HEK293 (cell line): ENCODE results near the gene SYNPR.

Experiments
- CTCF ChIA-PET: fragments of 350-600 bp; formaldehyde crosslinking; extraction: SDS; loops from one replicate; lab custom pipeline; 2021; ENCODE audit warnings: antibody characterized with exemption; lab: Yijun Ruan, JAX
- POLR2A ChIA-PET: fragments of 300-600 bp; formaldehyde crosslinking; extraction: SDS; loops from one replicate; lab custom pipeline; 2020; ENCODE audit warnings: antibody characterized with exemption, inconsistent platforms; lab: Yijun Ruan, JAX
- H3K27ac ChIP-seq: fragments of 200-500 bp; sonication (Bioruptor generic); 2 replicates; pipeline ENCODE4 v1.5.1; 2014; ENCODE audit warnings: low read depth, low read length, control low read depth, inconsistent platforms; ENCODE audit errors: extremely low read depth
- H3K36me3 ChIP-seq, 2 experiments: fragments of 200-500 bp in 1 of 2; sonication (Bioruptor generic) in 1 of 2; 1 replicate in 1 of 2; 2 replicates in 1 of 2; pipeline ENCODE4 v1.5.1; 2014 to 2017; ENCODE audit warnings: inconsistent platforms in 2 of 2, low read length in 2 of 2; ENCODE audit not compliant: control insufficient read depth in 2 of 2, insufficient read depth in 1 of 2
- H3K4me1 ChIP-seq: fragments of 200-500 bp; sonication (Bioruptor generic); 2 replicates; pipeline ENCODE4 v1.5.1; 2014; ENCODE audit warnings: mild to moderate bottlenecking, low read length, inconsistent platforms; ENCODE audit not compliant: control insufficient read depth, insufficient read depth
- H3K4me3 ChIP-seq: 2 replicates; pipeline ENCODE4 v1.5.1; 2011; ENCODE audit warnings: low read depth, mild to moderate bottlenecking, control low read depth, low read length, moderate library complexity
- H3K9me3 ChIP-seq: fragments of 200-500 bp; sonication (Bioruptor generic); 2 replicates; pipeline ENCODE4 v1.5.1; 2014; ENCODE audit warnings: low read depth, low read length, inconsistent platforms; ENCODE audit not compliant: control insufficient read depth, insufficient read depth
- GLI4 ChIP-seq: fragments of 450-650 bp; formaldehyde crosslinking; IDR thresholded peaks from 2 replicates; pipeline ENCODE4 v1.5.1; 2016; ENCODE audit warnings: missing biosample characterization, missing genetic modification characterization
- GLIS1 ChIP-seq: fragments of 450-650 bp; formaldehyde crosslinking; IDR thresholded peaks from 2 replicates; pipeline ENCODE4 v1.5.1; 2016; ENCODE audit warnings: missing biosample characterization, missing genetic modification characterization
- HOXA7 ChIP-seq: sonication (generic); formaldehyde crosslinking; IDR thresholded peaks from 2 replicates; pipeline ENCODE4 v1.8.1; 2022; ENCODE audit warnings: missing genetic modification reagents, borderline replicate concordance
- KLF10 ChIP-seq: fragments of 450-650 bp; IDR thresholded peaks from 2 replicates; pipeline ENCODE4 v1.5.1; 2018; ENCODE audit warnings: missing biosample characterization, mild to moderate bottlenecking, missing genetic modification characterization
- KLF16 ChIP-seq: fragments of 450-650 bp; formaldehyde crosslinking; IDR thresholded peaks from 2 replicates; pipeline ENCODE4 v1.5.1; 2017; ENCODE audit warnings: missing biosample characterization, missing genetic modification characterization
- KLF8 ChIP-seq: fragments of 450-650 bp; formaldehyde crosslinking; IDR thresholded peaks from 2 replicates; pipeline ENCODE4 v1.5.1; 2016; ENCODE audit warnings: missing biosample characterization, missing genetic modification characterization
- SALL2 ChIP-seq: fragments of 450-650 bp; formaldehyde crosslinking; IDR thresholded peaks from 2 replicates; pipeline ENCODE4 v1.5.0; 2017; ENCODE audit warnings: missing biosample characterization, mild to moderate bottlenecking, missing genetic modification characterization, borderline replicate concordance
- SCRT1 ChIP-seq: fragments of 450-650 bp; formaldehyde crosslinking; IDR thresholded peaks from 2 replicates; pipeline ENCODE4 v1.5.1; 2016; ENCODE audit warnings: missing biosample characterization, missing genetic modification characterization, borderline replicate concordance
- WT1 ChIP-seq: fragments of 450-650 bp; formaldehyde crosslinking; IDR thresholded peaks from 2 replicates; pipeline ENCODE4 v1.5.1; 2016; ENCODE audit warnings: missing biosample characterization, missing genetic modification characterization
- ZBTB20 ChIP-seq: fragments of 450-650 bp; formaldehyde crosslinking; IDR thresholded peaks from 2 replicates; pipeline ENCODE4 v1.5.1; 2016; ENCODE audit warnings: missing biosample characterization, missing genetic modification characterization
- ZBTB21 ChIP-seq: fragments of 450-650 bp; formaldehyde crosslinking; IDR thresholded peaks from 2 replicates; pipeline ENCODE4 v1.5.1; 2017; ENCODE audit warnings: missing biosample characterization, missing genetic modification characterization
- ZBTB7A ChIP-seq: fragments of 450-650 bp; formaldehyde crosslinking; IDR thresholded peaks from 2 replicates; pipeline ENCODE4 v1.5.1; 2016; ENCODE audit warnings: low read depth, missing biosample characterization, missing genetic modification characterization
- ZBTB8A ChIP-seq: fragments of 450-650 bp; formaldehyde crosslinking; IDR thresholded peaks from 2 replicates; pipeline ENCODE4 v1.5.1; 2016; ENCODE audit warnings: missing biosample characterization, missing genetic modification characterization
- ZFP37 ChIP-seq: fragments of 450-650 bp; formaldehyde crosslinking; IDR thresholded peaks from 2 replicates; pipeline ENCODE4 v1.5.1; 2016; ENCODE audit warnings: missing biosample characterization, missing genetic modification characterization
- ZFP41 ChIP-seq: fragments of 450-650 bp; formaldehyde crosslinking; IDR thresholded peaks from 2 replicates; pipeline ENCODE4 v1.5.1; 2016; ENCODE audit warnings: missing biosample characterization, missing genetic modification characterization, borderline replicate concordance
- ZNF132 ChIP-seq: fragments of 450-650 bp; formaldehyde crosslinking; IDR thresholded peaks from 2 replicates; pipeline ENCODE4 v1.5.1; 2017; ENCODE audit warnings: missing biosample characterization, missing genetic modification characterization, borderline replicate concordance
- ZNF169 ChIP-seq: fragments of 450-650 bp; formaldehyde crosslinking; IDR thresholded peaks from 2 replicates; pipeline ENCODE4 v1.5.1; 2016; ENCODE audit warnings: missing biosample characterization, missing genetic modification characterization
- ZNF223 ChIP-seq: fragments of 450-650 bp; formaldehyde crosslinking; IDR thresholded peaks from 2 replicates; pipeline ENCODE4 v1.5.1; 2016; ENCODE audit warnings: missing biosample characterization, missing genetic modification characterization
- ZNF37A ChIP-seq: fragments of 450-650 bp; IDR thresholded peaks from 2 replicates; pipeline ENCODE4 v1.5.1; 2018; ENCODE audit warnings: missing biosample characterization, missing genetic modification characterization
- ZNF394 ChIP-seq: fragments of 450-650 bp; formaldehyde crosslinking; IDR thresholded peaks from 2 replicates; pipeline ENCODE4 v1.5.1; 2016; ENCODE audit warnings: missing biosample characterization, missing genetic modification characterization, mild to moderate bottlenecking, moderate library complexity, borderline replicate concordance
- ZNF426 ChIP-seq: fragments of 450-650 bp; formaldehyde crosslinking; IDR thresholded peaks from 2 replicates; pipeline ENCODE4 v1.5.1; 2017; ENCODE audit warnings: missing biosample characterization, missing genetic modification characterization, mild to moderate bottlenecking, inconsistent platforms, moderate library complexity
- ZNF555 ChIP-seq: fragments of 450-650 bp; formaldehyde crosslinking; conservative IDR thresholded peaks from 2 replicates; pipeline ENCODE4 v1.5.1; 2017; ENCODE audit warnings: missing biosample characterization, mild to moderate bottlenecking, missing genetic modification characterization, inconsistent platforms
- ZNF571 ChIP-seq: fragments of 450-650 bp; formaldehyde crosslinking; IDR thresholded peaks from 2 replicates; pipeline ENCODE4 v1.5.0; 2017; ENCODE audit warnings: missing biosample characterization, missing genetic modification characterization
- ZNF629 ChIP-seq: fragments of 450-650 bp; formaldehyde crosslinking; IDR thresholded peaks from 2 replicates; pipeline ENCODE4 v1.5.1; 2017; ENCODE audit warnings: missing biosample characterization, missing genetic modification characterization
- ZNF707 ChIP-seq: fragments of 450-650 bp; formaldehyde crosslinking; IDR thresholded peaks from 2 replicates; pipeline ENCODE4 v1.5.1; 2016; ENCODE audit warnings: missing biosample characterization, missing genetic modification characterization
- ZNF791 ChIP-seq: fragments of 450-650 bp; formaldehyde crosslinking; IDR thresholded peaks from 2 replicates; pipeline ENCODE4 v1.5.1; 2016; ENCODE audit warnings: missing biosample characterization, missing genetic modification characterization
- TF ChIP-seq, protein P1 (sequence below): fragments of 450-650 bp; formaldehyde crosslinking; IDR thresholded peaks from 2 replicates; pipeline ENCODE4 v1.5.1; 2016; ENCODE audit warnings: missing biosample characterization, missing genetic modification characterization
- TF ChIP-seq, protein P2 (sequence below): fragments of 450-650 bp; formaldehyde crosslinking; IDR thresholded peaks from 2 replicates; pipeline ENCODE4 v1.5.1; 2017; ENCODE audit warnings: missing biosample characterization, missing genetic modification characterization
- TF ChIP-seq, protein P3 (sequence below): fragments of 450-650 bp; formaldehyde crosslinking; conservative IDR thresholded peaks from 2 replicates; pipeline ENCODE4 v1.5.1; 2016; ENCODE audit warnings: low read depth, missing biosample characterization, missing genetic modification characterization
- TF ChIP-seq, protein P4 (sequence below): fragments of 450-650 bp; formaldehyde crosslinking; IDR thresholded peaks from 2 replicates; pipeline ENCODE4 v1.5.1; 2017; ENCODE audit warnings: missing biosample characterization, missing genetic modification characterization

The SYNPR gene

DNA sequence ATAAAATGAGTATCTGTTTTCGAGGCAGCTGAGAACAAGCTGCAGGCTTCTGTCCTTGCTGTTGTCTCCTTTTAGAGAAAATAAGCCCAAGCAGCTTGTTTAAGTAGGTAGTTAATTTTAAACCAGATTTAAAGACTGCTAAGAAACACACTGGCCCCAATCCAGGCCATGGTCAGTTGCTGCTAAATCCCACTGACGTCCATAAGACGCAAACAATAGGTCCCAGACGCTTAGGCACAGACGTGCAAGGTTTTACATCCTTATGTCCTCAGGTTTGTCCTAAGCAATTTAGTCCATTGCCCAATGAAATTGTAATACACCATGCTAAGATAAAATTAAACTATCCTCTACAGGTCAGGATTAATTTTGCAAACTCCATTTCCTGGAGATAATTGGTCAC lies 254.4 kb downstream of the SYNPR start:
- Histone ChIP-seq H3K9me3 (no peaks in the 10 kb centered on the region), H3K27ac (no peak overlapping the region), H3K4me1 (no peaks in the 10 kb centered on the region), H3K36me3 (no peaks in the 10 kb centered on the region), H3K4me3 (no peak overlapping the region)
- no peak for TF ChIP-seq ZNF223
- no peak for TF ChIP-seq ZNF791 (tag by site-specific recombination)
- TF ChIP-seq ZNF169 (tag by site-specific recombination) = no peak
- TF ChIP-seq ZNF707 = no peak
- no peak for TF ChIP-seq GLIS1
- TF ChIP-seq SCRT1 (tag by site-specific recombination) = no peak
- TF ChIP-seq ZNF394 (tag by site-specific recombination) = no peak
- TF ChIP-seq ZNF132 = no peak
- TF ChIP-seq ZNF426 (tag by site-specific recombination) = no peak
- TF ChIP-seq GLI4 (tag by site-specific recombination) = no peak
- no peak for TF ChIP-seq HOXA7 (CRISPR knock-in tag)
- TF ChIP-seq ZNF571 (tag by site-specific recombination) = no peak
- no peak for TF ChIP-seq ZBTB21 (tag by site-specific recombination)
- TF ChIP-seq KLF16 = no peak
- TF ChIP-seq, protein P1, sequence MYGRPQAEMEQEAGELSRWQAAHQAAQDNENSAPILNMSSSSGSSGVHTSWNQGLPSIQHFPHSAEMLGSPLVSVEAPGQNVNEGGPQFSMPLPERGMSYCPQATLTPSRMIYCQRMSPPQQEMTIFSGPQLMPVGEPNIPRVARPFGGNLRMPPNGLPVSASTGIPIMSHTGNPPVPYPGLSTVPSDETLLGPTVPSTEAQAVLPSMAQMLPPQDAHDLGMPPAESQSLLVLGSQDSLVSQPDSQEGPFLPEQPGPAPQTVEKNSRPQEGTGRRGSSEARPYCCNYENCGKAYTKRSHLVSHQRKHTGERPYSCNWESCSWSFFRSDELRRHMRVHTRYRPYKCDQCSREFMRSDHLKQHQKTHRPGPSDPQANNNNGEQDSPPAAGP = no peak
- TF ChIP-seq KLF8 = no peak
- TF ChIP-seq WT1 (tag by site-specific recombination) = no peak
- no peak for TF ChIP-seq SALL2 (tag by site-specific recombination)
- ChIA-PET CTCF (interaction anchor here (0.6 kb wide), 1 partner anchor 101 kb away, joined by 4 read pairs; no protein-coding TSS in a partner anchor), POLR2A (no interaction called here)

DNA sequence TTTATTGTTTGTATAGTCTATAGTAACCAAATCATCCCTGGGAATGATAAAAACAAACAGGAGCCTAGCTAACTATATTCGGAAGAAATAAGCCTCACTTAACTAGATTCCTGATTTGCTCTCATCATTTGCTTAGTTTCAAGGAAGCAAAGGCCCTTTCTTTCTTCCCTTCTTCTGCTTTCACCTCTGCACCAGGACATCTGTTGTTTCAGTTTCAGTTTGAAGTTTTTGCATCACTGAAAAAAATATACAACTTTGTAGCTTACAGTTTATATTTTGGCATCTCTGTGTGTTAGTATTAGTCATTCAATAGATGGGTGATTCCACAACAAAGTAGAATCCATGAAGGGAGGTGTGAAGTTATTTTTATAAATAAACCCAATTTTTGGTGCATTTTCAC lies 260.8 kb downstream of the SYNPR start:
- H3K4me3 ChIP-seq = no peak overlapping the region
- no peak for TF ChIP-seq ZFP37 (tag by site-specific recombination)
- TF ChIP-seq ZBTB8A (tag by site-specific recombination) = no peak
- TF ChIP-seq KLF10 = no peak
- TF ChIP-seq ZBTB21 (tag by site-specific recombination) = no peak
- TF ChIP-seq ZFP41 = no peak
- no peak for TF ChIP-seq ZNF555 (tag by site-specific recombination)
- TF ChIP-seq, protein P2, sequence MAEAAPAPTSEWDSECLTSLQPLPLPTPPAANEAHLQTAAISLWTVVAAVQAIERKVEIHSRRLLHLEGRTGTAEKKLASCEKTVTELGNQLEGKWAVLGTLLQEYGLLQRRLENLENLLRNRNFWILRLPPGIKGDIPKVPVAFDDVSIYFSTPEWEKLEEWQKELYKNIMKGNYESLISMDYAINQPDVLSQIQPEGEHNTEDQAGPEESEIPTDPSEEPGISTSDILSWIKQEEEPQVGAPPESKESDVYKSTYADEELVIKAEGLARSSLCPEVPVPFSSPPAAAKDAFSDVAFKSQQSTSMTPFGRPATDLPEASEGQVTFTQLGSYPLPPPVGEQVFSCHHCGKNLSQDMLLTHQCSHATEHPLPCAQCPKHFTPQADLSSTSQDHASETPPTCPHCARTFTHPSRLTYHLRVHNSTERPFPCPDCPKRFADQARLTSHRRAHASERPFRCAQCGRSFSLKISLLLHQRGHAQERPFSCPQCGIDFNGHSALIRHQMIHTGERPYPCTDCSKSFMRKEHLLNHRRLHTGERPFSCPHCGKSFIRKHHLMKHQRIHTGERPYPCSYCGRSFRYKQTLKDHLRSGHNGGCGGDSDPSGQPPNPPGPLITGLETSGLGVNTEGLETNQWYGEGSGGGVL = no peak
- TF ChIP-seq ZNF629 (tag by site-specific recombination) = no peak
- TF ChIP-seq, protein P3, sequence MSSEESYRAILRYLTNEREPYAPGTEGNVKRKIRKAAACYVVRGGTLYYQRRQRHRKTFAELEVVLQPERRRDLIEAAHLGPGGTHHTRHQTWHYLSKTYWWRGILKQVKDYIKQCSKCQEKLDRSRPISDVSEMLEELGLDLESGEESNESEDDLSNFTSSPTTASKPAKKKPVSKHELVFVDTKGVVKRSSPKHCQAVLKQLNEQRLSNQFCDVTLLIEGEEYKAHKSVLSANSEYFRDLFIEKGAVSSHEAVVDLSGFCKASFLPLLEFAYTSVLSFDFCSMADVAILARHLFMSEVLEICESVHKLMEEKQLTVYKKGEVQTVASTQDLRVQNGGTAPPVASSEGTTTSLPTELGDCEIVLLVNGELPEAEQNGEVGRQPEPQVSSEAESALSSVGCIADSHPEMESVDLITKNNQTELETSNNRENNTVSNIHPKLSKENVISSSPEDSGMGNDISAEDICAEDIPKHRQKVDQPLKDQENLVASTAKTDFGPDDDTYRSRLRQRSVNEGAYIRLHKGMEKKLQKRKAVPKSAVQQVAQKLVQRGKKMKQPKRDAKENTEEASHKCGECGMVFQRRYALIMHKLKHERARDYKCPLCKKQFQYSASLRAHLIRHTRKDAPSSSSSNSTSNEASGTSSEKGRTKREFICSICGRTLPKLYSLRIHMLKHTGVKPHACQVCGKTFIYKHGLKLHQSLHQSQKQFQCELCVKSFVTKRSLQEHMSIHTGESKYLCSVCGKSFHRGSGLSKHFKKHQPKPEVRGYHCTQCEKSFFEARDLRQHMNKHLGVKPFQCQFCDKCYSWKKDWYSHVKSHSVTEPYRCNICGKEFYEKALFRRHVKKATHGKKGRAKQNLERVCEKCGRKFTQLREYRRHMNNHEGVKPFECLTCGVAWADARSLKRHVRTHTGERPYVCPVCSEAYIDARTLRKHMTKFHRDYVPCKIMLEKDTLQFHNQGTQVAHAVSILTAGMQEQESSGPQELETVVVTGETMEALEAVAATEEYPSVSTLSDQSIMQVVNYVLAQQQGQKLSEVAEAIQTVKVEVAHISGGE (tag by site-specific recombination) = no peak
- TF ChIP-seq ZNF169 (tag by site-specific recombination) = no peak
- no peak for TF ChIP-seq ZBTB20 (tag by site-specific recombination)
- TF ChIP-seq, protein P1 = no peak
- TF ChIP-seq, protein P4, sequence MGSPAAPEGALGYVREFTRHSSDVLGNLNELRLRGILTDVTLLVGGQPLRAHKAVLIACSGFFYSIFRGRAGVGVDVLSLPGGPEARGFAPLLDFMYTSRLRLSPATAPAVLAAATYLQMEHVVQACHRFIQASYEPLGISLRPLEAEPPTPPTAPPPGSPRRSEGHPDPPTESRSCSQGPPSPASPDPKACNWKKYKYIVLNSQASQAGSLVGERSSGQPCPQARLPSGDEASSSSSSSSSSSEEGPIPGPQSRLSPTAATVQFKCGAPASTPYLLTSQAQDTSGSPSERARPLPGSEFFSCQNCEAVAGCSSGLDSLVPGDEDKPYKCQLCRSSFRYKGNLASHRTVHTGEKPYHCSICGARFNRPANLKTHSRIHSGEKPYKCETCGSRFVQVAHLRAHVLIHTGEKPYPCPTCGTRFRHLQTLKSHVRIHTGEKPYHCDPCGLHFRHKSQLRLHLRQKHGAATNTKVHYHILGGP (tag by site-specific recombination) = no peak
- no peak for TF ChIP-seq ZNF37A
- no peak for TF ChIP-seq ZBTB7A (tag by site-specific recombination)

More for the DNA sequence above, 260.8 kb downstream of the SYNPR start:
- ChIA-PET POLR2A (no interaction called here), CTCF (no interaction called here)
- Histone ChIP-seq H3K4me1 (no peaks in the 10 kb centered on the region), H3K9me3 (no peaks in the 10 kb centered on the region), H3K27ac (no peak overlapping the region), H3K36me3 (no peaks in the 10 kb centered on the region)
